OCI-LY7 (cell line): ENCODE data around the gene SLC44A2. TPM values are rescaled to one million over a fixed set of nuclear protein-coding genes. Genes with fewer than 3 reads are reported as not detected.

ENCODE experiments used
- BruUV-seq: library from RNA; stranded (reverse); fragments of 400-500 nt; replicated peaks from 2 replicates; lab custom pipeline; 2021; lab: Mats Ljungman, UMichigan
- CTCF ChIA-PET: fragments of 300-600 bp; sonication (Branson Sonifier 250); formaldehyde crosslinking; loops from one replicate; lab custom pipeline; 2022; ENCODE audit warnings: antibody characterized with exemption; ENCODE audit not compliant: unreplicated experiment; lab: Charles Lee
- POLR2A ChIA-PET: fragments of 300-600 bp; sonication (Branson Sonifier 250); formaldehyde crosslinking; loops from one replicate; lab custom pipeline; 2022; ENCODE audit warnings: antibody characterized with exemption; lab: Charles Lee
- DNase-seq: peaks from one replicate; pipeline ENCODE4 v3.0.0-alpha.2; 2015; ENCODE audit warnings: low spot score
- H2AFZ ChIP-seq: fragments of 200-600 bp; sonication (generic), shearing (Covaris generic); 2 replicates; pipeline ENCODE4 v1.6.1; 2014; ENCODE audit warnings: mild to moderate bottlenecking, antibody characterized with exemption, low read length, moderate library complexity
- H3K27ac ChIP-seq: fragments of 200-600 bp; sonication (generic); 2 replicates; pipeline ENCODE4 v1.5.1; 2014; ENCODE audit warnings: mixed run types, low read depth, mild to moderate bottlenecking, moderate library complexity, low read length, inconsistent platforms; ENCODE audit not compliant: poor library complexity, severe bottlenecking
- H3K36me3 ChIP-seq: fragments of 200-600 bp; sonication (generic); 2 replicates; pipeline ENCODE4 v1.6.1; 2014; ENCODE audit warnings: mild to moderate bottlenecking, antibody characterized with exemption, low read length, moderate library complexity, mixed read lengths; ENCODE audit not compliant: insufficient read depth
- H3K4me1 ChIP-seq: fragments of 200-600 bp; sonication (generic); 2 replicates; pipeline ENCODE4 v1.5.1; 2014; ENCODE audit warnings: mild to moderate bottlenecking, low read length; ENCODE audit not compliant: insufficient read depth, poor library complexity, severe bottlenecking
- H3K4me2 ChIP-seq: fragments of 200-600 bp; sonication (generic); 2 replicates; pipeline ENCODE4 v1.6.1; 2014; ENCODE audit warnings: mild to moderate bottlenecking, low read length
- H3K4me3 ChIP-seq: fragments of 200-600 bp; sonication (generic); 2 replicates; pipeline ENCODE4 v1.5.1; 2014; ENCODE audit warnings: mild to moderate bottlenecking, low read depth, low read length; ENCODE audit not compliant: poor library complexity, severe bottlenecking
- H3K79me2 ChIP-seq: fragments of 200-600 bp; sonication (generic); 2 replicates; pipeline ENCODE4 v1.6.1; 2016; ENCODE audit warnings: low read depth, mild to moderate bottlenecking, low read length, moderate library complexity, mixed read lengths; ENCODE audit not compliant: insufficient read depth
- H3K9me2 ChIP-seq: fragments of 200-600 bp; sonication (generic); 2 replicates; pipeline ENCODE4 v1.6.1; 2016; ENCODE audit warnings: mild to moderate bottlenecking, low read length, mixed read lengths; ENCODE audit not compliant: insufficient read depth
- H3K9me3 ChIP-seq: fragments of 200-600 bp; sonication (generic); 2 replicates; pipeline ENCODE4 v1.6.1; 2014; ENCODE audit warnings: mild to moderate bottlenecking, mixed run types, low read length, mixed read lengths
- H4K20me1 ChIP-seq: fragments of 200-600 bp; sonication (generic); 2 replicates; pipeline ENCODE4 v1.6.1; 2014; ENCODE audit warnings: mild to moderate bottlenecking, antibody characterized with exemption, low read length, moderate library complexity, mixed read lengths; ENCODE audit not compliant: insufficient read depth
- EZH2phosphoT487 ChIP-seq: fragments of 200-600 bp; sonication (generic); IDR thresholded peaks from 2 replicates; pipeline ENCODE4 v1.6.1; 2018; ENCODE audit warnings: low read depth, borderline replicate concordance, mild to moderate bottlenecking, mixed run types, antibody characterized with exemption, low read length, moderate library complexity, mixed read lengths
- intact Hi-C: fragments of 100-400 bp; cut with micrococcal nuclease; formaldehyde crosslinking; loops from one replicate; pipeline ENCODE4 v1.10.0; 2022; ENCODE audit not compliant: unreplicated experiment
- total RNA-seq, 2 experiments: library from RNA; depleted of rRNA in 1 of 2; stranded (reverse); fragments of >200 nt in 1 of 2; shearing (Covaris generic) in 1 of 2; gene quantifications; 2 replicates each; pipeline ENCODE4 v1.2.3, GENCODE V29; 2014 to 2022
- TF ChIP-seq, protein P1 (sequence below): fragments of 200-600 bp; sonication (generic); conservative IDR thresholded peaks from 2 replicates; pipeline ENCODE4 v1.5.1; 2014; ENCODE audit warnings: mild to moderate bottlenecking, antibody characterized with exemption, low read length, moderate library complexity, mixed read lengths

Gene SLC44A2
- total RNA-seq, 2 experiments from 2014 or later, result 115 to 197 TPM

DNA sequence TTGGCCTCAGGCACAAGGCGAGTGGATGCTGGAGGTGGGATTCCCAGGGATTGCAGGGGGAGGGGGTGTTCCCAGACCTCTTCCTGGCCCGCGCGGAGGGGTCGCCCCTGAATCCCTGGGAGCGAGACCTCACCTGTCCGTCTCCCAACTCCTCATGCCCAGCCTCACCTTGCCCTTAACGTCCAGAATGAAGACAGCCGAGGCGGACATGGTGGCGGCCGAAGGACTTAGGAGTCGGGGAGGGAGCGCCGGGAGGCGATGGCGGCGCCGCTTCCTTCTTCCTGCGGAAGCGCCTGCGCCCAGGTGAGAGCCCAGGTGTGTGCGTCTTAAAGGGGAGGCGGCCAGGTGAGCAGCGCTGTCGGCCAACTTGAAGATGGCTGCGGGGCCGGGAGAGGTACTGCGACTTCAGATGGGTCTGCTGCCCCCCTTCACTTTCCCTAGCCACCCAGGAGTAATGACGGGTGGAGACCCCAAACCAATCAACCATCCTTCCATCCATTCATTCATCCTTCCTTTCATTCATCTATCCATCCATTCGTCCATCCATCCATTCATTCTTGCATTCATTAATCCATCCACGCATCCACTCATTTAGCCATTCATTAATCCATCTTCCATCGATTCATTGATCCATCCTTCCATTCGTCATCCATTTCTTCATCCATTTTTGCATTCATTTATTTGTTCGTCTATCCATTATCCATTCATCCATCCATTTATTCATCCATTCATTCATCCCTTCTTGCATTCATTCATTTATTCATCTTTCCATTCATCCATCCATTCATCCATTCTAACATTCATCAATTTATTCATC is 38.1 kb upstream of the SLC44A2 start, which contains the start of gene AP1M2:
AP1M2 (minus strand) TSS at position 291 of the 817 bp plus-strand sequence; CDS start at position 210, 81 bp downstream.
- H3K4me1 ChIP-seq, result peaks cover 28% of the 10 kb centered on the region
- DNase-seq, result no peak
- no peak within 1 kb of the TSS for H2AFZ ChIP-seq
- H3K9me2 ChIP-seq, result no peaks in the 10 kb centered on the region
- H3K4me2 ChIP-seq, result no peak within 1 kb of the TSS
- intact Hi-C loops, result no loop called here
- no peak within 1 kb of the TSS for H3K27ac ChIP-seq
- H3K4me3 ChIP-seq, result no peak within 1 kb of the TSS
- ChIA-PET POLR2A (no interaction called here), CTCF (no interaction called here)
- no TSS peak for BruUV-seq
- no peaks in the 10 kb centered on the region for H3K79me2 ChIP-seq
- H3K9me3 ChIP-seq, result no peaks in the 10 kb centered on the region
- no peaks in the 10 kb centered on the region for H3K36me3 ChIP-seq
- no peaks in the 10 kb centered on the region for H4K20me1 ChIP-seq
- TF ChIP-seq, protein P1, sequence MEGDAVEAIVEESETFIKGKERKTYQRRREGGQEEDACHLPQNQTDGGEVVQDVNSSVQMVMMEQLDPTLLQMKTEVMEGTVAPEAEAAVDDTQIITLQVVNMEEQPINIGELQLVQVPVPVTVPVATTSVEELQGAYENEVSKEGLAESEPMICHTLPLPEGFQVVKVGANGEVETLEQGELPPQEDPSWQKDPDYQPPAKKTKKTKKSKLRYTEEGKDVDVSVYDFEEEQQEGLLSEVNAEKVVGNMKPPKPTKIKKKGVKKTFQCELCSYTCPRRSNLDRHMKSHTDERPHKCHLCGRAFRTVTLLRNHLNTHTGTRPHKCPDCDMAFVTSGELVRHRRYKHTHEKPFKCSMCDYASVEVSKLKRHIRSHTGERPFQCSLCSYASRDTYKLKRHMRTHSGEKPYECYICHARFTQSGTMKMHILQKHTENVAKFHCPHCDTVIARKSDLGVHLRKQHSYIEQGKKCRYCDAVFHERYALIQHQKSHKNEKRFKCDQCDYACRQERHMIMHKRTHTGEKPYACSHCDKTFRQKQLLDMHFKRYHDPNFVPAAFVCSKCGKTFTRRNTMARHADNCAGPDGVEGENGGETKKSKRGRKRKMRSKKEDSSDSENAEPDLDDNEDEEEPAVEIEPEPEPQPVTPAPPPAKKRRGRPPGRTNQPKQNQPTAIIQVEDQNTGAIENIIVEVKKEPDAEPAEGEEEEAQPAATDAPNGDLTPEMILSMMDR, result no peak
- no peak for TF ChIP-seq EZH2phosphoT487

GRCh38 chr19:10587839-10588150 is 37.6 kb upstream of the SLC44A2 start:
- H2AFZ ChIP-seq, result no peak overlapping the region
- POLR2A ChIA-PET, result interaction anchor here (1.1 kb wide), 1 partner anchor 65 kb away, joined by 3 read pairs; no protein-coding TSS in a partner anchor
- CTCF ChIA-PET, result no interaction called here

More at GRCh38 chr19:10587839-10588150, 37.6 kb upstream of the SLC44A2 start:
- no peaks in the 10 kb centered on the region for H4K20me1 ChIP-seq
- no peaks in the 10 kb centered on the region for H3K9me3 ChIP-seq
- H3K36me3 ChIP-seq, result no peaks in the 10 kb centered on the region
- TF ChIP-seq, protein P1, result no peak
- TF ChIP-seq EZH2phosphoT487, result no peak
- H3K27ac ChIP-seq, result no peak overlapping the region
- H3K4me3 ChIP-seq, result no peak overlapping the region
- no peak overlapping the region for H3K4me2 ChIP-seq
- no TSS peak for BruUV-seq
- no peaks in the 10 kb centered on the region for H3K79me2 ChIP-seq
- intact Hi-C loops, result no loop called here
- H3K9me2 ChIP-seq, result no peaks in the 10 kb centered on the region
- DNase-seq, result no peak
- H3K4me1 ChIP-seq, result peaks cover 28% of the 10 kb centered on the region
